Peyer's patch (tissue), 4 donors: Measurements from ENCODE around the gene RNF166. TPM values are rescaled to one million over a fixed set of nuclear protein-coding genes. Genes with fewer than 3 reads are reported as not detected.

Source experiments
- DNase-seq, 3 donors: peaks; one replicate each; pipeline ENCODE4 v3.0.0-alpha.2; 2017 to 2019
- H3K27ac ChIP-seq, 4 donors: fragments of 200-600 bp; sonication (generic); one replicate each; pipeline ENCODE4 v1.5.1; 2016 to 2019
- H3K27me3 ChIP-seq, 2 donors: fragments of 200-600 bp; sonication (generic); one replicate each; pipeline ENCODE4 v1.5.1; 2019
- H3K36me3 ChIP-seq, 3 donors: fragments of 200-600 bp; sonication (generic); one replicate each; pipeline ENCODE4 v1.5.1; 2016 to 2019
- H3K4me1 ChIP-seq, 4 donors: fragments of 200-600 bp; sonication (generic); one replicate each; pipeline ENCODE4 v1.5.1; 2016 to 2019
- H3K4me3 ChIP-seq, 4 donors: fragments of 200-600 bp; sonication (generic); 1 replicate in 3 of 4; 2 replicates in 1 of 4; pipeline ENCODE4 v1.5.1; 2016 to 2019; ENCODE audit warnings: mild to moderate bottlenecking in 1 of 4
- H3K9me3 ChIP-seq, 4 donors: fragments of 200-600 bp; sonication (generic); one replicate each; pipeline ENCODE4 v1.5.1; 2016 to 2019; ENCODE audit warnings: mild to moderate bottlenecking in 1 of 4
- POLR2A ChIP-seq, 2 donors: fragments of 450-650 bp; IDR thresholded peaks; one replicate each; pipeline ENCODE4 v1.5.1; 2017; ENCODE audit warnings: antibody characterized with exemption in 2 of 2, mild to moderate bottlenecking in 2 of 2, moderate library complexity in 2 of 2
- total RNA-seq, 4 donors: library from RNA; depleted of rRNA; stranded (reverse); fragments of >200 nt; gene quantifications; one replicate each; pipeline ENCODE4 v1.1.0, GENCODE V29; 2016
- TF ChIP-seq, protein P1 (sequence below), 6 experiments: fragments of 450-650 bp in 4 of 6; fragments of 200-600 bp in 2 of 6; sonication (generic) in 1 of 6; IDR thresholded peaks; one replicate each; pipeline ENCODE4 v1.5.1; 2017 to 2019; ENCODE audit warnings: antibody characterized with exemption in 6 of 6, mild to moderate bottlenecking in 3 of 6, moderate library complexity in 1 of 6

RNF166 gene, protein sequence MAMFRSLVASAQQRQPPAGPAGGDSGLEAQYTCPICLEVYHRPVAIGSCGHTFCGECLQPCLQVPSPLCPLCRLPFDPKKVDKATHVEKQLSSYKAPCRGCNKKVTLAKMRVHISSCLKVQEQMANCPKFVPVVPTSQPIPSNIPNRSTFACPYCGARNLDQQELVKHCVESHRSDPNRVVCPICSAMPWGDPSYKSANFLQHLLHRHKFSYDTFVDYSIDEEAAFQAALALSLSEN
- total RNA-seq = 10 to 100 TPM; 14.5 to 64.4 (median 23.1) TPM

GRCh38 chr16:88706229-88706964 lies at the start of gene RNF166, which contains the start of gene CTU2:
Gene RNF166 (minus strand): TSS chr16:88706408. CDS start chr16:88706325, 83 bp downstream.
Gene CTU2 (plus strand): TSS chr16:88706503. CDS start chr16:88706531, 28 bp downstream.
- no peaks in the 10 kb centered on the region for H3K36me3 ChIP-seq
- DNase-seq = peak; percentile 90 to 96 (median 95)
- H3K27me3 ChIP-seq = no peaks in the 10 kb centered on the region
- H3K9me3 ChIP-seq = no peaks in the 10 kb centered on the region
- TF ChIP-seq POLR2A (IDR thresholded peaks at IDR 0.05) = peak; percentile 47 to 69
- TF ChIP-seq, protein P1, sequence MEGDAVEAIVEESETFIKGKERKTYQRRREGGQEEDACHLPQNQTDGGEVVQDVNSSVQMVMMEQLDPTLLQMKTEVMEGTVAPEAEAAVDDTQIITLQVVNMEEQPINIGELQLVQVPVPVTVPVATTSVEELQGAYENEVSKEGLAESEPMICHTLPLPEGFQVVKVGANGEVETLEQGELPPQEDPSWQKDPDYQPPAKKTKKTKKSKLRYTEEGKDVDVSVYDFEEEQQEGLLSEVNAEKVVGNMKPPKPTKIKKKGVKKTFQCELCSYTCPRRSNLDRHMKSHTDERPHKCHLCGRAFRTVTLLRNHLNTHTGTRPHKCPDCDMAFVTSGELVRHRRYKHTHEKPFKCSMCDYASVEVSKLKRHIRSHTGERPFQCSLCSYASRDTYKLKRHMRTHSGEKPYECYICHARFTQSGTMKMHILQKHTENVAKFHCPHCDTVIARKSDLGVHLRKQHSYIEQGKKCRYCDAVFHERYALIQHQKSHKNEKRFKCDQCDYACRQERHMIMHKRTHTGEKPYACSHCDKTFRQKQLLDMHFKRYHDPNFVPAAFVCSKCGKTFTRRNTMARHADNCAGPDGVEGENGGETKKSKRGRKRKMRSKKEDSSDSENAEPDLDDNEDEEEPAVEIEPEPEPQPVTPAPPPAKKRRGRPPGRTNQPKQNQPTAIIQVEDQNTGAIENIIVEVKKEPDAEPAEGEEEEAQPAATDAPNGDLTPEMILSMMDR (IDR thresholded peaks at IDR 0.05) = peak in 1 of 6 experiments; percentile 8
- H3K27ac ChIP-seq = peak within 1 kb of the TSS; percentile 90 to 99 (median 90)
- peak within 1 kb of the TSS; percentile 83 to 100 (median 96) for H3K4me3 ChIP-seq
- peaks cover 0 to 43% (median 21%) of the 10 kb centered on the region in 4 donors for H3K4me1 ChIP-seq

DNA sequence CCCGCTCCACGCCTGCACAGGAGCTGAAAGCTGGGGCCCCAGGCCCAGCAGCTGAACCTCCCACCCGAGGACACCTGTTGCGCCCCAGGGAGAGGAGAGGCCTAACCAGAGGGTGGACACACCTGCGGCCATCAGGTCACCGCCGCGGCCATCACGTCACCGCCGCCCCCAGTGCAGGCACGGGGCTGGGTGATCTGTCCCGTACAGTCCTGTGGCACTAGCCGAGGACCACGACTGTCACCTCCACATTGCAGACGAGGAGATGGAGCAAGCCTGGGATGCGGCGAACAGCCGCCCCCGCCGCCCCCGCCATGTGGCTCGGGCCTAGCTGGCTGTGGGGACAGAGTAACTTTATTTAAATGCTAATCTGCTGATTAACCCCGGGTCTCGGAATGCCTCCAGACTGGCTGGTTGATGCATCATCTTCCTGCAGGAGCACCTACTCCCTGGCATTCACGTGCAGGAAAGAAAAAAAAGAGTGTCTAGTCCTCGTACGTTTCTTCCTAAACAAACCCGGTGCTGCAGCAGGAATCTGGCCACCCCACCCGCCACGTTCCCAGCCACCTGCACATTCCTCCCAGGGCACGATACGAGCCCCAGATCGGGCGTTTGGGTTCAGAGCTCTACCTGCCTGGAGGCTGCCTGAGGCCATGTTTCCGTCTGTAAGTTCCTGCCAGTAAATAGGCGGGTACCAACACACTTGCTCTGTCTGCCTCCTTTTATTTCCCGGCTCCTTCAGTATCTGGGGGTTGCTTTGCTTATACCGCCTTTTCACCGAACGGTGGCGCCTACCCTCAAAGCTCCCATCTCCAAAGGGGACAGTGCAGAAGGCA lies 48.9 kb upstream of the RNF166 start:
- H3K9me3 ChIP-seq = no peaks in the 10 kb centered on the region
- DNase-seq = no peak
- peaks cover 0 to 7% (median 1%) of the 10 kb centered on the region in 4 donors for H3K4me1 ChIP-seq
- H3K27me3 ChIP-seq = no peaks in the 10 kb centered on the region
- peak overlapping the region in 1 of 4 donors; percentile 26 for H3K27ac ChIP-seq
- H3K4me3 ChIP-seq = no peak overlapping the region
- no peaks in the 10 kb centered on the region for H3K36me3 ChIP-seq
- TF ChIP-seq, protein P1 (IDR thresholded peaks at IDR 0.05) = peak in 1 of 6 experiments; percentile 13
- no peak for TF ChIP-seq POLR2A (IDR thresholded peaks at IDR 0.05)

DNA sequence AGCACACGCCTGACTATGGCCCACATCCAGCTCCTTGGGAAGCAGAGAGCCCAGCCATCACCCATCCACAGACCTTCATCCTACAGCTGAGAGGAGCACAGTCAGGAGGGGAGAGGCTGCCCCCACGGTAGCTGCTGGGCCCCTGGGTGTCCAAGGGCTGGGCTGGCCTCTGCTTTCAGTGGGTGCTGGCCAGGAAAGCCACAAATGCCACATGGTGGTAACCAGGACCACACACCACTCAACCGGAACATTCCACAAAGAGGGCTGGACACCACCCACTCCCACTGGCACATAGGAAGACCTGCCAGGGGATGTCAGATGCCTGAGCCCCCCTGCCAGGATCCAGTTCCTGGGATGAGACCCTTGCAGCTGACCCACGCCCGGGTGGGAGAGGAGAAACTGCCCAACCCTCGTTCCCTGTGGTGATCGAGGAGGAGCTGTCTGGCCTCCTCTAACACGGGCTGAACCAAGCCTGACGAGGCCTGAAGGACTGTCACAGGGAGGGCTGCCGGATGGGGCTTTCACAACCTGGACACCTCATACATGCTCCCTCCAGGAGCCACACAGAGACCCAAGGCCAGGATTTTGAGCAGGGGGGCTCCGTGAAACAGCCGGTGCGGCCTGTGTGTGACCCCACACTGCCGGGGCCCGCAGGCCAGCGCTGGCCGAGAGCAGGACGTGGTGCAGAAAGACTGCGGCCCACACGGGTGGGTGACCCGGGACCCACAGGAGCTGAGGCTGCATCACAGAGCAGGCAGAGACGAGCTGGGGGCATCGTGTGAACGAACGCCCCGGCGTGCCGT lies 48.1 kb upstream of the RNF166 start:
- Histone ChIP-seq H3K27ac (peak overlapping the region in 1 of 4 donors; percentile 26), H3K36me3 (no peaks in the 10 kb centered on the region), H3K4me1 (no peaks in the 10 kb centered on the region), H3K4me3 (no peak overlapping the region), H3K9me3 (no peaks in the 10 kb centered on the region), H3K27me3 (no peaks in the 10 kb centered on the region)
- DNase-seq = no peak
- no peak for TF ChIP-seq POLR2A (IDR thresholded peaks at IDR 0.05)
- TF ChIP-seq, protein P1 (IDR thresholded peaks at IDR 0.05) = no peak

DNA sequence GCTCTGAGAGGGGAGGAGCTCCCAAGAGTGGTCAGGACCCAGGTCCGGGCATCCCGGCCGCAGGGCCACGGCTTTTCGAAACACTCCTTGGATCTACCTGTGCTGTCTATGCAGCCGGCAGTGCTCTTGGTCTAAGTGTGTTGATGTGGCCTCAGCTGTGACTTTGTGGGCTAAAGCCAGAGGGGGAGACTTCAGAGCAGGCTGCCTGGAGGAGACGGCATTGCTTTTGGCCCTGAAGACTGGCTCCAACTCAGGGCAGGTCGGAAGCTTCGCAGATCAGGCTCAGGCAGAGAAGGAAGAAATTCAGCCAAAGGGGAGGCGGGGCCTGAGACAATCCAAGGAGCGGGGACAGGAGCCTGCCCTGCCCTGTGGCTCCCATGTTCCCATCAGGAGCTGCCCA lies 47.4 kb upstream of the RNF166 start:
- H3K4me3 ChIP-seq = no peak overlapping the region
- DNase-seq = no peak
- TF ChIP-seq, protein P1 (IDR thresholded peaks at IDR 0.05) = no peak
- no peak for TF ChIP-seq POLR2A (IDR thresholded peaks at IDR 0.05)
- no peaks in the 10 kb centered on the region for H3K4me1 ChIP-seq
- no peaks in the 10 kb centered on the region for H3K36me3 ChIP-seq
- H3K27me3 ChIP-seq = no peaks in the 10 kb centered on the region
- peak overlapping the region in 1 of 4 donors; percentile 26 for H3K27ac ChIP-seq
- H3K9me3 ChIP-seq = no peaks in the 10 kb centered on the region

DNA sequence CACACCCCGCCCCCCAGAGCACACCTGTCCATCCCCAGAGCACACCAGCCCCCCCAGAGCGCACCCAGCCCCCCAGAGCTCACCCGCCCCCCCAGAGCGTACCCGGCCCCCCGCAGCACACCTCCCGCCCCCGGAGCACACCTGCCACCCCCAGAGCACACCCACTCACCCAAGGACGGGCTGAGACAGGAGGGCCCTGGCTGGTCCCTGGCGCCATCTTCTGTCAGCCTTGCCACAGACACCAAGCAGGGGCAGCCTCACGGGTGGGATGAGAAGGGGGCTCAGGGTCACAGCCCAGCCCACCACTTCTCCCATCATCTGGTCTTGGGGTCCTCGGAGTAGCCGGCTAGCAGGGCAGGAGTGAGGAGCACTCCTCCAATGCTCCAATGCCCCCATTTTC lies 47.0 kb upstream of the RNF166 start:
- no peaks in the 10 kb centered on the region for H3K9me3 ChIP-seq
- H3K27ac ChIP-seq = no peak overlapping the region
- H3K27me3 ChIP-seq = no peaks in the 10 kb centered on the region
- H3K4me1 ChIP-seq = no peaks in the 10 kb centered on the region
- no peak for TF ChIP-seq POLR2A (IDR thresholded peaks at IDR 0.05)
- TF ChIP-seq, protein P1 (IDR thresholded peaks at IDR 0.05) = no peak
- no peak overlapping the region for H3K4me3 ChIP-seq
- no peaks in the 10 kb centered on the region for H3K36me3 ChIP-seq
- no peak for DNase-seq
